Measurements from ENCODE around the gene HHIPL1. TPM values are rescaled to one million over a fixed set of nuclear protein-coding genes. Genes with fewer than 3 reads are reported as not detected.

The HHIPL1 gene
- total RNA-seq, 6 experiments from 2014 or later, result 0.43 to 1.4 (median 0.66) TPM

GRCh38 chr14:99686557-99687283, 41.8 kb downstream of the HHIPL1 start:
- intact Hi-C loops (cut with DNase I), result no loop called here
- TF ChIP-seq CTCF (IDR thresholded peaks at IDR 0.05) (no peak), POLR2A (IDR thresholded peaks at IDR 0.05) (no peak)
- peak in 1 of 3 donors; percentile 25 for DNase-seq
- H3K36me3 ChIP-seq, result no peaks in the 10 kb centered on the region
- no peak overlapping the region for H3K27ac ChIP-seq
- no peaks in the 10 kb centered on the region for H3K27me3 ChIP-seq
- WGBS (ENCODE audit: insufficient coverage, low coverage, low lambda C conversion rate, missing lambda C conversion rate), result 69% methylated on average over 8 of the region's 8 CpGs
- H3K4me1 ChIP-seq, result peaks cover 0 to 10% (median 2%) of the 10 kb centered on the region in 4 donors
- no peak overlapping the region for H3K4me3 ChIP-seq
- no peak for ATAC-seq
- H3K9me3 ChIP-seq, result no peaks in the 10 kb centered on the region

GRCh38 chr14:99687284-99688209, 42.6 kb downstream of the HHIPL1 start:
- H3K4me3 ChIP-seq, result no peak overlapping the region
- 55% methylated on average over 5 of the region's 12 CpGs for WGBS (ENCODE audit: insufficient coverage, low coverage, low lambda C conversion rate, missing lambda C conversion rate)
- DNase-seq, result peak in 1 of 3 donors; percentile 34
- peaks cover 0 to 10% (median 2%) of the 10 kb centered on the region in 4 donors for H3K4me1 ChIP-seq
- H3K27me3 ChIP-seq, result no peaks in the 10 kb centered on the region
- TF ChIP-seq CTCF (IDR thresholded peaks at IDR 0.05), result peak; percentile 15 to 58 (median 56)
- no peak for TF ChIP-seq POLR2A (IDR thresholded peaks at IDR 0.05)
- ATAC-seq, result no peak
- intact Hi-C loops (cut with DNase I), result no loop called here
- H3K9me3 ChIP-seq, result no peaks in the 10 kb centered on the region
- H3K27ac ChIP-seq, result no peak overlapping the region
- H3K36me3 ChIP-seq, result no peaks in the 10 kb centered on the region

- no peaks in the 10 kb centered on the region for H3K9me3 ChIP-seq
- 56% methylated on average over 7 of the region's 10 CpGs for WGBS (ENCODE audit: insufficient coverage, low coverage, low lambda C conversion rate, missing lambda C conversion rate)
- peaks cover 0 to 6% (median under 1%) of the 10 kb centered on the region in 4 donors for H3K4me1 ChIP-seq
- H3K27ac ChIP-seq, result no peak overlapping the region
- no peak for ATAC-seq
- intact Hi-C loops (cut with DNase I), result no loop called here
- no peaks in the 10 kb centered on the region for H3K36me3 ChIP-seq
- no peak for TF ChIP-seq CTCF (IDR thresholded peaks at IDR 0.05)
- no peak for TF ChIP-seq POLR2A (IDR thresholded peaks at IDR 0.05)
- DNase-seq, result peak in 1 of 3 donors; percentile 28
- no peaks in the 10 kb centered on the region for H3K27me3 ChIP-seq
- H3K4me3 ChIP-seq, result no peak overlapping the region
Observed at GRCh38 chr14:99688210-99688581, 43.3 kb downstream of the HHIPL1 start.

- intact Hi-C loops (cut with DNase I), result no loop called here
- DNase-seq, result peak in 1 of 3 donors; percentile 38
- TF ChIP-seq CTCF (IDR thresholded peaks at IDR 0.05) (no peak), POLR2A (IDR thresholded peaks at IDR 0.05) (no peak)
Observed at GRCh38 chr14:99688629-99689028, 43.7 kb downstream of the HHIPL1 start.

More at GRCh38 chr14:99688629-99689028, 43.7 kb downstream of the HHIPL1 start:
- no peaks in the 10 kb centered on the region for H3K27me3 ChIP-seq
- no peaks in the 10 kb centered on the region for H3K36me3 ChIP-seq
- 75% methylated on average over 5 of the region's 11 CpGs for WGBS (ENCODE audit: insufficient coverage, low coverage, low lambda C conversion rate, missing lambda C conversion rate)
- no peak overlapping the region for H3K4me3 ChIP-seq
- ATAC-seq, result no peak
- H3K9me3 ChIP-seq, result no peaks in the 10 kb centered on the region
- peaks cover 0 to 4% (median 0%) of the 10 kb centered on the region in 4 donors for H3K4me1 ChIP-seq
- H3K27ac ChIP-seq, result no peak overlapping the region
